Esophagus squamous epithelium (tissue), 4 donors: ENCODE results near the gene MATCAP1.

Experiments used
- POLR2A ChIP-seq, 4 donors: fragments of 450-650 bp; IDR thresholded peaks; one replicate each; pipeline ENCODE4 v1.6.1; 2017; ENCODE audit warnings: antibody characterized with exemption in 4 of 4, mild to moderate bottlenecking in 4 of 4, moderate library complexity in 3 of 4
- TF ChIP-seq, protein P1 (sequence below), 6 experiments: fragments of 450-650 bp in 4 of 6; fragments of 200-600 bp in 2 of 6; sonication (generic) in 2 of 6; IDR thresholded peaks; one replicate each; pipeline ENCODE4 v1.5.1; 2016 to 2019; ENCODE audit warnings: antibody characterized with exemption in 6 of 6, mild to moderate bottlenecking in 4 of 6, moderate library complexity in 4 of 6

DNA sequence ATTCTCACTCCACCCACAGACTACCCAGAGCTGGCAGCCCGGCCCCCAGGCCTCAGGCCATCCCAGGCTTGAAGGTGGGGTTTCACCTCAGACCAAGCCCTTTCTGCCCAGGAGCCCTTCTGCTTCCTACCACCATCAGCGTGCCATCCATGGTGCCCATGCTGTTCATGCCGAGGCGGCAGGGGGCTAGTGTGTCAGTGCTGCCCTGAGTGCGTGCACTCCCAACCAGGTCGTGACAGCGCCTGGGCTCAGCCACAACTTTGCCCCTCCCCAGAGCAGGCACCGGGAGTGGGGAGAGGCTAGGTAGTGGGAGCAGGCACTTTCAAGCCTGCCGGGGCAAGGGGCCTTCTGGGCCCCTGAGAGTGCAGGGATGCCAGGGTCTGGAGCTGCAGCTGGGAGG lies 41.4 kb downstream of the MATCAP1 start:
- TF ChIP-seq, protein P1, sequence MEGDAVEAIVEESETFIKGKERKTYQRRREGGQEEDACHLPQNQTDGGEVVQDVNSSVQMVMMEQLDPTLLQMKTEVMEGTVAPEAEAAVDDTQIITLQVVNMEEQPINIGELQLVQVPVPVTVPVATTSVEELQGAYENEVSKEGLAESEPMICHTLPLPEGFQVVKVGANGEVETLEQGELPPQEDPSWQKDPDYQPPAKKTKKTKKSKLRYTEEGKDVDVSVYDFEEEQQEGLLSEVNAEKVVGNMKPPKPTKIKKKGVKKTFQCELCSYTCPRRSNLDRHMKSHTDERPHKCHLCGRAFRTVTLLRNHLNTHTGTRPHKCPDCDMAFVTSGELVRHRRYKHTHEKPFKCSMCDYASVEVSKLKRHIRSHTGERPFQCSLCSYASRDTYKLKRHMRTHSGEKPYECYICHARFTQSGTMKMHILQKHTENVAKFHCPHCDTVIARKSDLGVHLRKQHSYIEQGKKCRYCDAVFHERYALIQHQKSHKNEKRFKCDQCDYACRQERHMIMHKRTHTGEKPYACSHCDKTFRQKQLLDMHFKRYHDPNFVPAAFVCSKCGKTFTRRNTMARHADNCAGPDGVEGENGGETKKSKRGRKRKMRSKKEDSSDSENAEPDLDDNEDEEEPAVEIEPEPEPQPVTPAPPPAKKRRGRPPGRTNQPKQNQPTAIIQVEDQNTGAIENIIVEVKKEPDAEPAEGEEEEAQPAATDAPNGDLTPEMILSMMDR (IDR thresholded peaks at IDR 0.05) = no peak
- TF ChIP-seq POLR2A (IDR thresholded peaks at IDR 0.05) = no peak
